Upper lobe of left lung (tissue), 6 donors: ENCODE measurements around the gene NFIX. TPM values are rescaled to one million over a fixed set of nuclear protein-coding genes. Genes with fewer than 3 reads are reported as not detected.
A peak's percentile ranks its signal among the peaks of the same experiment; 100 is the strongest.
"Not testable (repeated sequence)": the region's sequence is repeated elsewhere in the genome, so short reads cannot be mapped to it uniquely, and the experiment has no call there.

Source experiments
- ATAC-seq, 2 donors: fragments of 200-7000 bp; cut with Tn5 transposase; one replicate each; pipeline ENCODE4 v1.9.1; 2022; ENCODE audit warnings: mild to moderate bottlenecking in 2 of 2, moderate library complexity in 2 of 2; ENCODE audit not compliant: low FRiP score in 2 of 2
- DNase-seq, 2 donors: peaks; one replicate each; pipeline ENCODE4 v3.0.0-alpha.2; 2019 to 2020
- H3K27ac ChIP-seq, 4 donors: fragments of 200-600 bp; sonication (generic); one replicate each; pipeline ENCODE4 v1.5.1; 2016 to 2019
- H3K27me3 ChIP-seq, 4 donors: fragments of 200-600 bp; sonication (generic); one replicate each; pipeline ENCODE4 v1.5.1; 2017 to 2019
- H3K36me3 ChIP-seq, 4 donors: fragments of 200-600 bp; sonication (generic); one replicate each; pipeline ENCODE4 v1.5.1; 2016 to 2019
- H3K4me1 ChIP-seq, 4 donors: fragments of 200-600 bp; sonication (generic); one replicate each; pipeline ENCODE4 v1.5.1; 2018 to 2019
- H3K4me3 ChIP-seq, 4 donors: fragments of 200-600 bp; sonication (generic); one replicate each; pipeline ENCODE4 v1.5.1; 2017 to 2019; ENCODE audit warnings: mild to moderate bottlenecking in 2 of 4, moderate library complexity in 1 of 4
- H3K9me3 ChIP-seq, 4 donors: fragments of 200-600 bp; sonication (generic); one replicate each; pipeline ENCODE4 v1.5.1; 2018 to 2019
- EP300 ChIP-seq, 4 donors: sonication (generic); formaldehyde crosslinking; IDR thresholded peaks; one replicate each; pipeline ENCODE4 v1.5.1; 2017; ENCODE audit warnings: antibody characterized with exemption in 4 of 4, control low read depth in 2 of 4
- POLR2A ChIP-seq, 4 donors: fragments of 450-650 bp; IDR thresholded peaks; one replicate each; pipeline ENCODE4 v1.5.1; 2016 to 2017; ENCODE audit warnings: antibody characterized with exemption in 4 of 4, mild to moderate bottlenecking in 2 of 4
- POLR2AphosphoS5 ChIP-seq, 2 donors: sonication (generic); formaldehyde crosslinking; IDR thresholded peaks; one replicate each; pipeline ENCODE4 v1.5.1; 2017; ENCODE audit warnings: antibody characterized with exemption in 2 of 2
- WGBS, 2 donors: methylation state at CpG; one replicate each; pipeline ENCODE4 v1.1.5; 2017 to 2018; 5-methylcytosine and 5-hydroxymethylcytosine counted together
- total RNA-seq, 6 donors: library from RNA; depleted of rRNA in 4 of 6; stranded (reverse); fragments of >200 nt in 4 of 6; gene quantifications; one replicate each; pipeline versions ENCODE4 v1.1.0 to v1.2.1, GENCODE V29; 2016 to 2021
- TF ChIP-seq, protein P1 (sequence below), 6 experiments: fragments of 450-650 bp in 4 of 6; fragments of 200-600 bp in 2 of 6; sonication (generic) in 2 of 6; IDR thresholded peaks; one replicate each; pipeline ENCODE4 v1.5.1; 2016 to 2019; ENCODE audit warnings: antibody characterized with exemption in 6 of 6
- donor health status: DM: no; HTN: no; CAD: no; lungs with moderate emphysema.
- donor health status: DM: no; HTN: yes; CAD: no; lungs with severe emphysema.

The NFIX gene
- total RNA-seq, 6 donors from 2014 or later, result 64.0 to 188 (median 107) TPM

DNA sequence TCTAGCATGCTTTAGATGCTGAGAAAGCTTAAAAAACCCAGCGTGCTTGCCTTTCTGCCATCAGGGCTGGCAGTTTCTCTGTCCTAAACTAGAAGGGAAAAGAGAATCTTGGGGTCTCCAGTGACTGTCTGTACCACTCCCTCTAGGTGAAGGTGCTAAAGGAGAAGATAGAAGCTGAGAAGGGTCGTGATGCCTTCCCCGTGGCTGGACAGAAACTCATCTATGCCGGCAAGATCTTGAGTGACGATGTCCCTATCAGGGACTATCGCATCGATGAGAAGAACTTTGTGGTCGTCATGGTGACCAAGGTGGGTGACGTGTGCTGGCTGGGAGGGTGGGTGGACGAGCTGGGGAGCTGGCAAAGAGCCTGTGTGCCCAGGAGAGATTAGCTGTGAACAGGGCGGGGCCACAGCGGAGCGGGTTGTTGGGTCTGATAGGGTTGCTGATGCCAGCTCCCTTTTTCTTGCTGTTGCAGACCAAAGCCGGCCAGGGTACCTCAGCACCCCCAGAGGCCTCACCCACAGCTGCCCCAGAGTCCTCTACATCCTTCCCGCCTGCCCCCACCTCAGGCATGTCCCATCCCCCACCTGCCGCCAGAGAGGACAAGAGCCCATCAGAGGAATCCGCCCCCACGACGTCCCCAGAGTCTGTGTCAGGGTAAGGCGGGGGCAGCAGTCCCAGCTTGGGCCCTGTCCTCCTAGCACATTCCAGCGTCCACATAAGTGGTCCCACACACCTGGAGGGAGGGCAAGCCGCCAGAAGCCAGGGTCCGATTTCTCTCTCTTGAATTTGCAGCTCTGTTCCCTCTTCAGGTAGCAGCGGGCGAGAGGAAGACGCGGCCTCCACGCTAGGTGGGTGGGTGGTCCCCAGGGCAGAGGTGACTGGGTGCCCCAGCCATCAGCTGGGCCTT lies 47.3 kb upstream of the NFIX start:
- Histone ChIP-seq H3K27me3 (no peaks in the 10 kb centered on the region), H3K4me1 (peaks cover 27 to 44% (median 34%) of the 10 kb centered on the region in 4 donors), H3K4me3 (no peak overlapping the region), H3K36me3 (peaks cover 34 to 77% (median 72%) of the 10 kb centered on the region in 4 donors), H3K27ac (no peak overlapping the region), H3K9me3 (no peaks in the 10 kb centered on the region)
- WGBS, 2 donors, result 85 to 92% methylated on average over 19 to 28 of the region's 28 CpGs
- TF ChIP-seq POLR2AphosphoS5 (IDR thresholded peaks at IDR 0.05), result no peak
- no peak for TF ChIP-seq POLR2A (IDR thresholded peaks at IDR 0.05)
- TF ChIP-seq EP300 (IDR thresholded peaks at IDR 0.05), result no peak
- TF ChIP-seq, protein P1, sequence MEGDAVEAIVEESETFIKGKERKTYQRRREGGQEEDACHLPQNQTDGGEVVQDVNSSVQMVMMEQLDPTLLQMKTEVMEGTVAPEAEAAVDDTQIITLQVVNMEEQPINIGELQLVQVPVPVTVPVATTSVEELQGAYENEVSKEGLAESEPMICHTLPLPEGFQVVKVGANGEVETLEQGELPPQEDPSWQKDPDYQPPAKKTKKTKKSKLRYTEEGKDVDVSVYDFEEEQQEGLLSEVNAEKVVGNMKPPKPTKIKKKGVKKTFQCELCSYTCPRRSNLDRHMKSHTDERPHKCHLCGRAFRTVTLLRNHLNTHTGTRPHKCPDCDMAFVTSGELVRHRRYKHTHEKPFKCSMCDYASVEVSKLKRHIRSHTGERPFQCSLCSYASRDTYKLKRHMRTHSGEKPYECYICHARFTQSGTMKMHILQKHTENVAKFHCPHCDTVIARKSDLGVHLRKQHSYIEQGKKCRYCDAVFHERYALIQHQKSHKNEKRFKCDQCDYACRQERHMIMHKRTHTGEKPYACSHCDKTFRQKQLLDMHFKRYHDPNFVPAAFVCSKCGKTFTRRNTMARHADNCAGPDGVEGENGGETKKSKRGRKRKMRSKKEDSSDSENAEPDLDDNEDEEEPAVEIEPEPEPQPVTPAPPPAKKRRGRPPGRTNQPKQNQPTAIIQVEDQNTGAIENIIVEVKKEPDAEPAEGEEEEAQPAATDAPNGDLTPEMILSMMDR (IDR thresholded peaks at IDR 0.05), result no peak
- DNase-seq (no peak), ATAC-seq (no peak)

- peak in 1 of 2 donors; percentile 63 for DNase-seq
- H3K27ac ChIP-seq, result no peak overlapping the region
- peaks cover 26 to 43% (median 35%) of the 10 kb centered on the region in 4 donors for H3K4me1 ChIP-seq
- peaks cover 31 to 77% (median 71%) of the 10 kb centered on the region in 4 donors for H3K36me3 ChIP-seq
- WGBS, 2 donors, result 91 to 97% methylated on average over 28 to 30 of the region's 30 CpGs
- no peak overlapping the region for H3K4me3 ChIP-seq
- H3K27me3 ChIP-seq, result no peaks in the 10 kb centered on the region
- ATAC-seq, result no peak
- no peaks in the 10 kb centered on the region for H3K9me3 ChIP-seq
- TF ChIP-seq POLR2AphosphoS5 (IDR thresholded peaks at IDR 0.05) (no peak), POLR2A (IDR thresholded peaks at IDR 0.05) (no peak), EP300 (IDR thresholded peaks at IDR 0.05) (no peak)
- TF ChIP-seq, protein P1 (IDR thresholded peaks at IDR 0.05), result no peak
Measured at GRCh38 chr19:12948612-12949362, 46.5 kb upstream of the NFIX start.

GRCh38 chr19:12949363-12950283 lies 45.7 kb upstream of the NFIX start:
- TF ChIP-seq, protein P1 (IDR thresholded peaks at IDR 0.05), result no peak
- TF ChIP-seq POLR2AphosphoS5 (IDR thresholded peaks at IDR 0.05), result no peak
- TF ChIP-seq EP300 (IDR thresholded peaks at IDR 0.05), result no peak
- TF ChIP-seq POLR2A (IDR thresholded peaks at IDR 0.05), result no peak
- H3K27ac ChIP-seq, result no peak overlapping the region
- no peaks in the 10 kb centered on the region for H3K27me3 ChIP-seq
- no peak overlapping the region for H3K4me3 ChIP-seq
- no peak for DNase-seq
- peaks cover 27 to 44% (median 40%) of the 10 kb centered on the region in 4 donors for H3K4me1 ChIP-seq
- H3K9me3 ChIP-seq, result no peaks in the 10 kb centered on the region
- no peak for ATAC-seq
- WGBS, 2 donors, result 80 to 90% methylated on average over 15 to 16 of the region's 16 CpGs
- H3K36me3 ChIP-seq, result peaks cover 31 to 77% (median 71%) of the 10 kb centered on the region in 4 donors

DNA sequence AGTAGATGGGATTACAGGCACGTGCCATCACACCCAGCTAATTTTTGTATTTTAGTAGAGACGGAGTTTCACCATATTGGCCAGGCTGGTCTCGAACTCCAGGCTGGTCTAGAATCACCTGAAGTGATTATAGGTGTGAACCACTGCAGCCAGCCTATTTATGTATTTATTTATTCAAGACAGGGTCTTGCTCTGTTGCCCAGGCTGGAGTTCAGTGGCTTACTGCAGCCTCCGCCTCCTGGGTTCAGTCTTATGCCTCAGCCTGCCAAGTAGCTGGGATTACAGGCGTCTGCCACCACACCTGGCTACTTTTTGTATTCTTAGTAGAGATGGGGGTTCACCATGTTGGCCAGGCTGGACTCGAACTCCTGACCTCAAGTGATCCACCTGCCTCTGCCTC lies 43.2 kb upstream of the NFIX start:
- Histone ChIP-seq H3K27ac (peak overlapping the region in 2 of 4 donors; percentile 54 to 64), H3K36me3 (peaks cover 31 to 74% (median 69%) of the 10 kb centered on the region in 4 donors), H3K4me1 (peaks cover 30 to 54% (median 45%) of the 10 kb centered on the region in 4 donors)
- not testable (repeated sequence) for DNase-seq, H3K27me3 ChIP-seq, H3K4me3 ChIP-seq, H3K9me3 ChIP-seq, ATAC-seq
- WGBS, 2 donors, result 90 to 96% methylated on average over 6 of the region's 6 CpGs
